Measurements from ENCODE around the gene FHAD1. TPM values are rescaled to one million over a fixed set of nuclear protein-coding genes. Genes with fewer than 3 reads are reported as not detected.

The FHAD1 gene
- total and polyA plus RNA-seq, 2 donors (not counting 3 experiments of a cell fraction or from before 2014, with no cell fraction given): 0.04 to 0.69 TPM

DNA sequence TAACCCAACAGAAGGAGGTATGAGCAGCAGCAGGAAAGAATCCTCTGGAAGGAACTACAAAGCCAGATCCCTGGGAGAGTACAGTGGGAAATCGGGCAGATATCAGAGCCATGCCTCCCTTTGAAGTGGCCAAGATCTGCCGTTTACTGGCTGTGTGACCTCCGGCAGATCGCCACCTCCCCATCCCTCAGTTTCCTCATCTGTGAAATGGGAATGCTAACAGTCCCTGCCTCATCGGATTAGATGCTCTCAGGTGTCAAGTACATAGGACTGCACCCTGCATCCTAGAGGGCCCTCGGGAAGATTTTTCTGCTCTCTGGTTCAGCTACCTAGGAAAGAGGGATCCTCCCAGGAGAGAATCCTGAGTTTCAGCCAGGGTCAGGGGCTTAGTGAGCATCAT is 102.1 kb downstream of the FHAD1 start:
- H3K27ac ChIP-seq (ENCODE audit: insufficient read depth, low read depth, low read length): no peak overlapping the region
- intact Hi-C loops (cut with micrococcal nuclease): no loop called here
- no peaks in the 10 kb centered on the region for H3K36me3 ChIP-seq (ENCODE audit: control insufficient read depth in 2 of 2, extremely low read depth in 1 of 2, insufficient read depth in 2 of 2, low read length in 2 of 2)
- no peaks in the 10 kb centered on the region for H4K20me1 ChIP-seq (replicated peaks; ENCODE audit: control insufficient read depth, extremely low read depth, insufficient read depth, low read length)
- no peaks in the 10 kb centered on the region for H3K9me3 ChIP-seq (replicated peaks; ENCODE audit: control insufficient read depth, insufficient read depth, low read length)
- H3K4me1 ChIP-seq (ENCODE audit: control insufficient read depth, extremely low read depth, insufficient read depth, low read length): peaks cover 15% of the 10 kb centered on the region
- no peak overlapping the region for H3K9ac ChIP-seq (replicated peaks; ENCODE audit: extremely low read depth, insufficient read depth, low read length)
- dilution Hi-C loops (cut with MboI; ENCODE audit: extremely low pct_ligation_motif_present, low sequenced_read_pairs): no loop called here
- H3K27me3 ChIP-seq (ENCODE audit: control insufficient read depth in 2 of 2, insufficient read depth in 2 of 2, low read length in 2 of 2): no peaks in the 10 kb centered on the region
- no TSS peak for BruUV-seq (replicated peaks)
- CTCF ChIA-PET: no interaction called here
- TF ChIP-seq POLR2A (IDR thresholded peaks at IDR 0.05; ENCODE audit: low read depth, low read length): no peak
- TF ChIP-seq, protein P1, sequence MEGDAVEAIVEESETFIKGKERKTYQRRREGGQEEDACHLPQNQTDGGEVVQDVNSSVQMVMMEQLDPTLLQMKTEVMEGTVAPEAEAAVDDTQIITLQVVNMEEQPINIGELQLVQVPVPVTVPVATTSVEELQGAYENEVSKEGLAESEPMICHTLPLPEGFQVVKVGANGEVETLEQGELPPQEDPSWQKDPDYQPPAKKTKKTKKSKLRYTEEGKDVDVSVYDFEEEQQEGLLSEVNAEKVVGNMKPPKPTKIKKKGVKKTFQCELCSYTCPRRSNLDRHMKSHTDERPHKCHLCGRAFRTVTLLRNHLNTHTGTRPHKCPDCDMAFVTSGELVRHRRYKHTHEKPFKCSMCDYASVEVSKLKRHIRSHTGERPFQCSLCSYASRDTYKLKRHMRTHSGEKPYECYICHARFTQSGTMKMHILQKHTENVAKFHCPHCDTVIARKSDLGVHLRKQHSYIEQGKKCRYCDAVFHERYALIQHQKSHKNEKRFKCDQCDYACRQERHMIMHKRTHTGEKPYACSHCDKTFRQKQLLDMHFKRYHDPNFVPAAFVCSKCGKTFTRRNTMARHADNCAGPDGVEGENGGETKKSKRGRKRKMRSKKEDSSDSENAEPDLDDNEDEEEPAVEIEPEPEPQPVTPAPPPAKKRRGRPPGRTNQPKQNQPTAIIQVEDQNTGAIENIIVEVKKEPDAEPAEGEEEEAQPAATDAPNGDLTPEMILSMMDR (IDR thresholded peaks at IDR 0.05; ENCODE audit: extremely low read depth in 1 of 2, insufficient read depth in 1 of 2, low read depth in 1 of 2, low read length in 2 of 2): no peak
- no peak for TF ChIP-seq EZH2 (IDR thresholded peaks at IDR 0.05; ENCODE audit: borderline replicate concordance, low read depth, low read length, severe bottlenecking)
- no peak for TF ChIP-seq JUN (IDR thresholded peaks at IDR 0.05; ENCODE audit: borderline replicate concordance, insufficient read depth, insufficient read length, low read depth)
- no peak for FAIRE-seq
- no peaks in the 10 kb centered on the region for H3K9me1 ChIP-seq (replicated peaks; ENCODE audit: control insufficient read depth, extremely low read depth, insufficient read depth, low read length)
- no peak for DNase-seq (ENCODE audit: low read depth, low spot score)
- POLR2A ChIA-PET: no interaction called here
- no peak overlapping the region for H3K4me3 ChIP-seq (replicated peaks in 1 of 3; ENCODE audit: insufficient read depth in 1 of 3, low read depth in 1 of 3, low read length in 3 of 3)
- H2AFZ ChIP-seq (ENCODE audit: low read depth, low read length): no peak overlapping the region
- H3K4me2 ChIP-seq (ENCODE audit: insufficient read depth, low read length): no peak overlapping the region
- H3K79me2 ChIP-seq (ENCODE audit: control insufficient read depth, insufficient read depth, low read length): no peaks in the 10 kb centered on the region

DNA sequence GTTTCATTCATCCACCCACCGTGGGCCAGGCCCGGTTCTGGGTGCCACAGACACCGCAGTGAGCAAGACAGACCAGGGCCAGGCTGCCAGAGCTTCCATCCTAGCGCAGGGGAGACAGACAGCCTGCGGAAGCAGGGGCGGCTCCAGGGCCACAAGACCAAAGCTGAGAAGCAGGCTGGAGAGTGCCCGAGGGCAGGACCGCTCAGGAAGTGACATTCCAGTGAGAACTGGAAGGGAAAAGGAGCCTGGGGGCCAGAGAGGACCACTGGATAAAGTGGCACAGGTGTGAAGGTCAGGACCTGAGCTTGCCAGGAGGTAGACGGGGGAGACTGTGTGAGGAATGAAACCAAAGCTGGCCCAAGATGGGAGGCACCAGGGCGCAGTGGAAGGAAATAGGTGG is 103.1 kb downstream of the FHAD1 start:
- FAIRE-seq: no peak
- POLR2A ChIA-PET: interaction anchor here (1.4 kb wide), 1 partner anchor 12 kb away, joined by 9 read pairs; no protein-coding TSS in a partner anchor
- no peaks in the 10 kb centered on the region for H3K27me3 ChIP-seq (ENCODE audit: control insufficient read depth in 2 of 2, insufficient read depth in 2 of 2, low read length in 2 of 2)

More for the DNA sequence above, 103.1 kb downstream of the FHAD1 start:
- Histone ChIP-seq H3K4me3 (replicated peaks in 1 of 3; ENCODE audit: insufficient read depth in 1 of 3, low read depth in 1 of 3, low read length in 3 of 3) (no peak overlapping the region), H3K27ac (ENCODE audit: insufficient read depth, low read depth, low read length) (no peak overlapping the region), H3K9me1 (replicated peaks; ENCODE audit: control insufficient read depth, extremely low read depth, insufficient read depth, low read length) (no peaks in the 10 kb centered on the region), H3K4me1 (ENCODE audit: control insufficient read depth, extremely low read depth, insufficient read depth, low read length) (peaks cover 15% of the 10 kb centered on the region), H4K20me1 (replicated peaks; ENCODE audit: control insufficient read depth, extremely low read depth, insufficient read depth, low read length) (no peaks in the 10 kb centered on the region), H3K9ac (replicated peaks; ENCODE audit: extremely low read depth, insufficient read depth, low read length) (no peak overlapping the region), H3K79me2 (ENCODE audit: control insufficient read depth, insufficient read depth, low read length) (no peaks in the 10 kb centered on the region), H3K4me2 (ENCODE audit: insufficient read depth, low read length) (no peak overlapping the region), H3K36me3 (ENCODE audit: control insufficient read depth in 2 of 2, extremely low read depth in 1 of 2, insufficient read depth in 2 of 2, low read length in 2 of 2) (no peaks in the 10 kb centered on the region), H3K9me3 (replicated peaks; ENCODE audit: control insufficient read depth, insufficient read depth, low read length) (no peaks in the 10 kb centered on the region), H2AFZ (ENCODE audit: low read depth, low read length) (no peak overlapping the region)
- dilution Hi-C loops (cut with MboI; ENCODE audit: extremely low pct_ligation_motif_present, low sequenced_read_pairs) (no loop called here), intact Hi-C loops (cut with micrococcal nuclease) (no loop called here)
- CTCF ChIA-PET: interaction anchor here (0.9 to 1.7 kb wide), 5 partner anchors 8 to 69 kb away, joined by 3 to 4 read pairs (median 3); no protein-coding TSS in a partner anchor
- BruUV-seq (replicated peaks): no TSS peak
- DNase-seq (ENCODE audit: low read depth, low spot score): no peak
- TF ChIP-seq EZH2 (IDR thresholded peaks at IDR 0.05; ENCODE audit: borderline replicate concordance, low read depth, low read length, severe bottlenecking): no peak

All from endothelial cell of umbilical vein (primary cell).